H1 (cell line): ENCODE data around the gene HSPA1B. TPM values are rescaled to one million over a fixed set of nuclear protein-coding genes. Genes with fewer than 3 reads are reported as not detected.

ENCODE experiments used
- CTCF ChIA-PET: fragments of 300-600 bp; sonication (Branson Sonifier 250); formaldehyde crosslinking; loops from one replicate; lab custom pipeline; 2021; ENCODE audit not compliant: partially characterized antibody; lab: Charles Lee
- POLR2A ChIA-PET: fragments of 300-600 bp; sonication (Branson Sonifier 250); formaldehyde crosslinking; loops from one replicate; lab custom pipeline; 2021; ENCODE audit warnings: inconsistent platforms; ENCODE audit not compliant: partially characterized antibody; lab: Charles Lee
- DNase-seq, 2 experiments: peaks; one replicate each; pipeline versions ENCODE4 v3.0.0 to v3.0.0-alpha.2; 2010 to 2022; ENCODE audit warnings: low spot score in 2 of 2, low read depth in 1 of 2, mixed read lengths in 1 of 2
- FAIRE-seq: peaks from 2 replicates; lab custom pipeline; 2011; peaks lifted over from hg19 to GRCh38; lab: Jason Lieb, UNC
- H2AFZ ChIP-seq: 2 replicates; pipeline ENCODE4 v1.8.1; 2012; ENCODE audit warnings: low read length, inconsistent platforms
- H2AK5ac ChIP-seq: 2 replicates; pipeline ENCODE4 v1.6.1; 2013; ENCODE audit warnings: low read depth, low read length
- H2BK120ac ChIP-seq: replicated peaks from 2 replicates; pipeline ENCODE3; 2013; ENCODE audit warnings: low read depth, low read length, inconsistent platforms
- H2BK12ac ChIP-seq: 2 replicates; pipeline ENCODE4 v1.6.1; 2013; ENCODE audit warnings: low read depth, low read length
- H2BK15ac ChIP-seq: 2 replicates; pipeline ENCODE4 v1.6.1; 2013; ENCODE audit warnings: low read length
- H2BK20ac ChIP-seq: 2 replicates; pipeline ENCODE4 v1.6.1; 2013; ENCODE audit warnings: low read length
- H2BK5ac ChIP-seq: 2 replicates; pipeline ENCODE4 v1.6.1; 2013; ENCODE audit warnings: low read depth, low read length
- H3K14ac ChIP-seq: 2 replicates; pipeline ENCODE4 v1.6.1; 2013; ENCODE audit warnings: inconsistent platforms; ENCODE audit not compliant: insufficient read length
- H3K18ac ChIP-seq: 2 replicates; pipeline ENCODE4 v1.6.1; 2013; ENCODE audit warnings: low read length; ENCODE audit errors: extremely low read depth
- H3K23ac ChIP-seq: 2 replicates; pipeline ENCODE4 v1.6.1; 2013; ENCODE audit warnings: inconsistent platforms; ENCODE audit not compliant: insufficient read length
- H3K23me2 ChIP-seq: 2 replicates; pipeline ENCODE4 v1.6.1; 2013; ENCODE audit warnings: low read depth, low read length
- H3K27ac ChIP-seq: 2 replicates; pipeline ENCODE4 v1.6.1; 2011; ENCODE audit warnings: low read depth, low read length, inconsistent platforms
- H3K27me3 ChIP-seq, 4 experiments: replicated peaks in 1 of 4; 1 replicate in 1 of 4; 2 replicates in 3 of 4; pipeline versions ENCODE4 v1.6.1 to v1.8.1; 2011 to 2013; ENCODE audit warnings: low read length in 3 of 4, mild to moderate bottlenecking in 3 of 4, inconsistent platforms in 2 of 4, mixed read lengths in 2 of 4, moderate library complexity in 1 of 4; ENCODE audit not compliant: control insufficient read depth in 3 of 4, insufficient read depth in 3 of 4; ENCODE audit errors: extremely low read depth in 1 of 4
- H3K36me3 ChIP-seq, 4 experiments: 2 replicates each; pipeline versions ENCODE4 v1.6.1 to v1.8.1; 2011 to 2013; ENCODE audit warnings: mild to moderate bottlenecking in 4 of 4, low read length in 3 of 4, moderate library complexity in 2 of 4, control low read depth in 1 of 4, inconsistent platforms in 1 of 4; ENCODE audit not compliant: insufficient read depth in 4 of 4, control insufficient read depth in 2 of 4
- H3K4ac ChIP-seq: replicated peaks from 2 replicates; pipeline ENCODE3; 2013; ENCODE audit warnings: low read length, low read depth, mixed read lengths, inconsistent platforms; ENCODE audit not compliant: insufficient read length
- H3K4me1 ChIP-seq, 4 experiments: replicated peaks in 1 of 4; 1 replicate in 1 of 4; 2 replicates in 3 of 4; pipeline versions ENCODE4 v1.6.1 to v1.8.1; 2011 to 2013; ENCODE audit warnings: low read length in 3 of 4, inconsistent platforms in 2 of 4, mixed read lengths in 1 of 4; ENCODE audit not compliant: insufficient read depth in 4 of 4, control insufficient read depth in 3 of 4
- H3K4me2 ChIP-seq, 2 experiments: 2 replicates each; pipeline versions ENCODE4 v1.6.1 to v1.8.1; 2011 to 2013; ENCODE audit warnings: low read depth in 2 of 2, low read length in 2 of 2, control low read depth in 1 of 2, inconsistent platforms in 1 of 2, mild to moderate bottlenecking in 1 of 2; ENCODE audit not compliant: insufficient read depth in 1 of 2
- H3K4me3 ChIP-seq, 4 experiments: fragments of 200-600, 300-600 bp in 1 of 4; sonication (generic), shearing (Covaris generic), sonication (Bioruptor Twin) in 1 of 4; 2 replicates each; pipeline versions ENCODE4 v1.5.1 to v1.8.1; 2011 to 2016; ENCODE audit warnings: low read length in 4 of 4, low read depth in 3 of 4, control low read depth in 2 of 4, inconsistent platforms in 2 of 4, mild to moderate bottlenecking in 2 of 4, mixed read lengths in 1 of 4, moderate library complexity in 1 of 4; ENCODE audit not compliant: insufficient read depth in 2 of 4; ENCODE audit errors: extremely low read depth in 1 of 4
- H3K56ac ChIP-seq: replicated peaks from 2 replicates; pipeline ENCODE3; 2013; ENCODE audit warnings: low read depth, mild to moderate bottlenecking, mixed read lengths, low read length, inconsistent platforms; ENCODE audit not compliant: insufficient read length
- H3K79me1 ChIP-seq: 2 replicates; pipeline ENCODE4 v1.6.1; 2013; ENCODE audit warnings: low read depth, low read length, control low read depth
- H3K79me2 ChIP-seq, 2 experiments: 2 replicates each; pipeline versions ENCODE4 v1.6.1 to v1.8.1; 2012 to 2013; ENCODE audit warnings: low read length in 2 of 2, mild to moderate bottlenecking in 2 of 2, inconsistent platforms in 1 of 2; ENCODE audit not compliant: insufficient read depth in 2 of 2, control insufficient read depth in 1 of 2
- H3K9ac ChIP-seq, 4 experiments: replicated peaks in 1 of 4; 1 replicate in 1 of 4; 2 replicates in 3 of 4; pipeline versions ENCODE4 v1.6.1 to v1.8.1; 2011 to 2013; ENCODE audit warnings: low read depth in 3 of 4, low read length in 3 of 4, control low read depth in 2 of 4, mild to moderate bottlenecking in 2 of 4, moderate library complexity in 2 of 4, inconsistent platforms in 1 of 4; ENCODE audit errors: extremely low read depth in 1 of 4
- H3K9me3 ChIP-seq, 2 experiments: 2 replicates each; pipeline versions ENCODE4 v1.6.1 to v1.8.1; 2012 to 2013; ENCODE audit warnings: mild to moderate bottlenecking in 2 of 2, moderate library complexity in 2 of 2, control low read depth in 1 of 2, inconsistent platforms in 1 of 2, low read depth in 1 of 2, low read length in 1 of 2, mixed read lengths in 1 of 2; ENCODE audit not compliant: insufficient read depth in 2 of 2
- H4K20me1 ChIP-seq, 2 experiments: replicated peaks in 1 of 2; 2 replicates each; pipeline versions ENCODE3 to v1.8.1; 2011 to 2013; ENCODE audit warnings: inconsistent platforms in 2 of 2, low read length in 2 of 2, mild to moderate bottlenecking in 1 of 2; ENCODE audit not compliant: insufficient read depth in 2 of 2, control insufficient read depth in 1 of 2
- H4K5ac ChIP-seq: 2 replicates; pipeline ENCODE4 v1.6.1; 2013; ENCODE audit warnings: low read length, low read depth, mixed read lengths, inconsistent platforms; ENCODE audit not compliant: insufficient read length
- H4K8ac ChIP-seq: 2 replicates; pipeline ENCODE4 v1.8.0; 2013; ENCODE audit warnings: mild to moderate bottlenecking, moderate library complexity, low read length, inconsistent platforms; ENCODE audit not compliant: insufficient read depth; ENCODE audit errors: extremely low read depth
- H4K91ac ChIP-seq: replicated peaks from 2 replicates; pipeline ENCODE3; 2013; ENCODE audit warnings: low read length, mixed read lengths, inconsistent platforms; ENCODE audit not compliant: insufficient read length
- ATF2 ChIP-seq: IDR thresholded peaks from 2 replicates; pipeline ENCODE4 v1.6.1; 2012; ENCODE audit warnings: low read length, inconsistent platforms
- BCL11A ChIP-seq, 2 experiments: IDR thresholded peaks; one replicate each; pipeline ENCODE4 v1.6.1; 2011; ENCODE audit warnings: low read depth in 2 of 2, low read length in 2 of 2, mild to moderate bottlenecking in 2 of 2
- BRCA1 ChIP-seq: IDR thresholded peaks from 2 replicates; pipeline ENCODE4 v1.6.1; 2012; ENCODE audit warnings: low read depth, low read length, improper control_type of control experiment
- CBX5 ChIP-seq: fragments of 300-800, 300-1000 bp; sonication (generic); IDR thresholded peaks from 2 replicates; pipeline ENCODE4 v1.7.1; 2016; ENCODE audit warnings: antibody characterized with exemption, low read length, low read depth
- CBX8 ChIP-seq: fragments of 300-800, 300-1000 bp; sonication (generic); IDR thresholded peaks from 2 replicates; pipeline ENCODE4 v1.7.1; 2016; ENCODE audit warnings: low read depth, low read length, borderline replicate concordance
- CEBPB ChIP-seq: IDR thresholded peaks from 2 replicates; pipeline ENCODE4 v1.6.1; 2012; ENCODE audit warnings: low read depth, low read length
- MAFK ChIP-seq: IDR thresholded peaks from 2 replicates; pipeline ENCODE4 v1.6.1; 2012; ENCODE audit warnings: low read depth, mild to moderate bottlenecking, improper control_type of control experiment, low read length
- NANOG ChIP-seq: IDR thresholded peaks from 2 replicates; pipeline ENCODE4 v1.6.1; 2011; ENCODE audit warnings: low read length, low read depth, mild to moderate bottlenecking, inconsistent platforms; ENCODE audit not compliant: insufficient read depth, poor library complexity, severe bottlenecking
- POLR2AphosphoS5 ChIP-seq: IDR thresholded peaks from 2 replicates; pipeline ENCODE4 v1.6.1; 2011; ENCODE audit warnings: low read depth, low read length
- USF2 ChIP-seq: IDR thresholded peaks from 2 replicates; pipeline ENCODE4 v1.6.1; 2011; ENCODE audit warnings: low read length, improper control_type of control experiment
- WGBS, 2 experiments: shearing (Covaris generic) in 1 of 2; methylation state at CpG; one replicate each; pipeline versions ENCODE4 v1.1.6 to v1.1.7; 2013 to 2015; ENCODE audit warnings: low lambda C conversion rate in 2 of 2, mixed read lengths in 2 of 2, inconsistent platforms in 1 of 2, low coverage in 1 of 2, missing lambda C conversion rate in 1 of 2; ENCODE audit not compliant: insufficient replicate concordance in 2 of 2, insufficient coverage in 1 of 2, insufficient read length in 1 of 2; ENCODE audit errors: extremely low coverage in 1 of 2, missing lambda C conversion rate in 1 of 2; 5-methylcytosine and 5-hydroxymethylcytosine counted together
- polyA plus RNA-seq, 7 experiments: library from polyadenylated mRNA; depleted of rRNA in 3 of 7; stranded (reverse) in 5 of 7; unstranded in 2 of 7; fragments of >200 nt in 5 of 7; fragments of 200-250 nt in 2 of 7; gene quantifications; 1 replicate in 5 of 7; 2 replicates in 1 of 7; 4 replicates in 1 of 7; pipeline versions ENCODE4 v1.2.1 to v1.2.3, GENCODE V29; 2011 to 2013; ENCODE audit warnings: missing spikeins in 2 of 7, mixed read lengths in 2 of 7
- total RNA-seq: library from RNA; stranded (reverse); fragmentation: NEBNext Ultra II Directional; extraction: Animal tissue kit (Norgen Biotek cat#: 25700); gene quantifications from 2 replicates; pipeline ENCODE4 v1.2.1, GENCODE V29; 2021

Gene HSPA1B
- total and polyA plus RNA-seq, 2 of the 8 experiments (the other 6 are each of a cell fraction or from before 2014, with no cell fraction given) = 36.6 to 76.6 TPM

GRCh38 chr6:31847276-31847978 lies 19.9 kb downstream of the HSPA1B start:
- no peaks in the 10 kb centered on the region for H3K79me2 ChIP-seq
- no peak overlapping the region for H4K5ac ChIP-seq
- H3K9ac ChIP-seq = no peak overlapping the region
- peaks cover 0 to 10% (median 0%) of the 10 kb centered on the region in 4 experiments; a peak in 2 of 8 replicates for H3K36me3 ChIP-seq
- H4K91ac ChIP-seq = no peak overlapping the region
- H2BK20ac ChIP-seq = no peak overlapping the region
- no peak overlapping the region for H2BK120ac ChIP-seq
- no peak overlapping the region for H3K14ac ChIP-seq
- WGBS, 2 experiments = 93% methylated on average over 2 of the region's 2 CpGs; no CpG with 5 or more reads in 1 of the 2 experiments
- H3K4me3 ChIP-seq = no peak overlapping the region
- FAIRE-seq = no peak
- H3K27ac ChIP-seq = no peak overlapping the region
- H4K8ac ChIP-seq = no peak overlapping the region
- H3K4me1 ChIP-seq = no peaks in the 10 kb centered on the region
- H3K9me3 ChIP-seq = no peaks in the 10 kb centered on the region; a peak in 1 of 4 replicates
- no peak overlapping the region for H2BK15ac ChIP-seq
- no peak overlapping the region for H3K4ac ChIP-seq
- no peak overlapping the region for H2BK5ac ChIP-seq
- no peak overlapping the region for H3K18ac ChIP-seq
- ChIA-PET CTCF (interaction anchor here (0.6 to 1.7 kb wide), 3 partner anchors 56 to 113 kb away, joined by 3 to 4 read pairs (median 3); no protein-coding TSS in a partner anchor), POLR2A (interaction anchor here (0.5 to 12.6 kb wide), 10 partner anchors 10 to 225 kb away, joined by 3 to 189 read pairs (median 4); partner anchors contain the start of genes ABHD16A, GPANK1 and NEU1)
- H2AK5ac ChIP-seq = no peak overlapping the region
- no peak overlapping the region for H3K23ac ChIP-seq
- no peaks in the 10 kb centered on the region for H3K79me1 ChIP-seq
- H3K4me2 ChIP-seq = no peak overlapping the region
- no peaks in the 10 kb centered on the region for H3K27me3 ChIP-seq
- peaks cover 0 to 2% of the 10 kb centered on the region in 2 experiments for H4K20me1 ChIP-seq
- no peak for DNase-seq
- H3K56ac ChIP-seq = no peak overlapping the region
- no peak overlapping the region for H2BK12ac ChIP-seq
- no peak overlapping the region for H2AFZ ChIP-seq
- H3K23me2 ChIP-seq = no peaks in the 10 kb centered on the region
- TF ChIP-seq MAFK = no peak
- no peak for TF ChIP-seq CBX8
- TF ChIP-seq ATF2 = no peak
- no peak for TF ChIP-seq NANOG
- TF ChIP-seq BCL11A (IDR thresholded peaks at IDR 0.05; ENCODE audit: low read depth in 2 of 2, low read length in 2 of 2) = no peak
- no peak for TF ChIP-seq CEBPB
- no peak for TF ChIP-seq POLR2AphosphoS5
- TF ChIP-seq CBX5 = no peak
- no peak for TF ChIP-seq BRCA1
- TF ChIP-seq USF2 = no peak
